ENCODE measurements around the gene SP3.
"Not testable (repeated sequence)": the region's sequence is repeated elsewhere in the genome, so short reads cannot be mapped to it uniquely, and the experiment has no call there.

The SP3 gene

GRCh38 chr2:173903601-173904394 lies 61.4 kb downstream of the SP3 start:
- H3K27me3 ChIP-seq (ENCODE audit: insufficient read depth, insufficient read length) = no peaks in the 10 kb centered on the region
- TF ChIP-seq ZNF274 (IDR thresholded peaks at IDR 0.05; ENCODE audit: low read depth, low read length) = no peak
- TF ChIP-seq SUZ12 (IDR thresholded peaks at IDR 0.05; ENCODE audit: extremely low read depth, insufficient read depth, insufficient read length) = no peak
- TF ChIP-seq YY1 (IDR thresholded peaks at IDR 0.05; ENCODE audit: insufficient read depth, insufficient read length) = no peak
- no peaks in the 10 kb centered on the region for H3K4me1 ChIP-seq (ENCODE audit: insufficient read depth, insufficient read length)
- H3K9me3 ChIP-seq (ENCODE audit: insufficient read depth, low read length) = no peaks in the 10 kb centered on the region
- DNase-seq (ENCODE audit: low read depth, low spot score) = no peak
- H3K4me3 ChIP-seq (ENCODE audit: insufficient read length, low read depth) = no peak overlapping the region
- H3K9ac ChIP-seq (ENCODE audit: insufficient read length, low read depth) = no peak overlapping the region
- H3K36me3 ChIP-seq (ENCODE audit: insufficient read depth, insufficient read length, low read length) = peaks cover 37% of the 10 kb centered on the region

DNA sequence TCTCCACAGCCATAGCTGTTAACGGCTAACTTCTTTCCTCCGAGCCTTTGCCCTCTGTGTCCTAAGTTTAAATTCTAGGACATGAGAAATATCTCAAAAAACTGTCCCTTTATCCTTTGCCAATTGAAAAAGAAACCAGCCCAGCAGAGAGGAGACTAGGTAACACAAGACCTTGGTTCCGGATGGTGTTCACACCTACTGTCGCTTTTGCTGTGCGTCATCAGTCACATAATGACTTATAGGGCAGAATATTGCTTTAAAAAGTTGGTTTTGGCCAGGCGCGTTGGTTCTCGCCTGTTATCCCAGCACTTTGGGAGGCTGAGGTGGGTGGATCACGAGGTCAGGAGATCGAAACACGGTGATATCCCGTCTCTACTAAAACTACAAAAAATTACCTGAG lies 66.2 kb downstream of the SP3 start:
- Histone ChIP-seq H3K4me1 (ENCODE audit: insufficient read depth, insufficient read length) (no peaks in the 10 kb centered on the region), H3K9me3 (ENCODE audit: insufficient read depth, low read length) (no peaks in the 10 kb centered on the region), H3K36me3 (ENCODE audit: insufficient read depth, insufficient read length, low read length) (no peaks in the 10 kb centered on the region), H3K9ac (ENCODE audit: insufficient read length, low read depth) (no peak overlapping the region), H3K27me3 (ENCODE audit: insufficient read depth, insufficient read length) (no peaks in the 10 kb centered on the region), H3K4me3 (ENCODE audit: insufficient read length, low read depth) (no peak overlapping the region)
- no peak for DNase-seq (ENCODE audit: low read depth, low spot score)
- no peak for TF ChIP-seq ZNF274 (IDR thresholded peaks at IDR 0.05; ENCODE audit: low read depth, low read length)
- TF ChIP-seq SUZ12 (IDR thresholded peaks at IDR 0.05; ENCODE audit: extremely low read depth, insufficient read depth, insufficient read length) = no peak
- no peak for TF ChIP-seq YY1 (IDR thresholded peaks at IDR 0.05; ENCODE audit: insufficient read depth, insufficient read length)

- no peaks in the 10 kb centered on the region for H3K36me3 ChIP-seq (ENCODE audit: insufficient read depth, insufficient read length, low read length)
- no peak for DNase-seq (ENCODE audit: low read depth, low spot score)
- H3K9ac ChIP-seq (ENCODE audit: insufficient read length, low read depth) = no peak overlapping the region
- no peaks in the 10 kb centered on the region for H3K27me3 ChIP-seq (ENCODE audit: insufficient read depth, insufficient read length)
- H3K9me3 ChIP-seq (ENCODE audit: insufficient read depth, low read length) = no peaks in the 10 kb centered on the region
- no peak overlapping the region for H3K4me3 ChIP-seq (ENCODE audit: insufficient read length, low read depth)
- no peaks in the 10 kb centered on the region for H3K4me1 ChIP-seq (ENCODE audit: insufficient read depth, insufficient read length)
- TF ChIP-seq SUZ12 (IDR thresholded peaks at IDR 0.05; ENCODE audit: extremely low read depth, insufficient read depth, insufficient read length) (no peak), ZNF274 (IDR thresholded peaks at IDR 0.05; ENCODE audit: low read depth, low read length) (no peak), YY1 (IDR thresholded peaks at IDR 0.05; ENCODE audit: insufficient read depth, insufficient read length) (no peak)
Measured at GRCh38 chr2:173898178-173898668, 67.0 kb downstream of the SP3 start.

DNA sequence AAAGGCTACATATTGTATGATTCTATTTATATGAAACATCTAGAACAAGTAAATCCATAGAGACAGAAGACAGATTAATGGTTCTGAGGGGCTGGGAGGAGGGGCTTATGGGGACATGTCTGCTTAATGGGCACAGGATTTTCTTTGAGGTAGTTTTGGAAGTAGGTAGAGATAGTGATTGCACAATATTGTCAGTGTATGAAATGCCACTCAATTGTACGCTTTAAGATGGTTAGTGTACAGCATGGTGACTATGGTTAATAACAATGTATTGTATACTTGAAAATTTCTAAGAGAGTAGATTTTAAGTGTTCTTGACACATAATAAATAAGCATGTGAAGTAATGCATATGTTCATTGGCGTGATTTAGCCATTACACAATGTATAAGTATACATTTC lies 68.4 kb downstream of the SP3 start:
- Histone ChIP-seq H3K36me3 (ENCODE audit: insufficient read depth, insufficient read length, low read length) (no peaks in the 10 kb centered on the region), H3K4me3 (ENCODE audit: insufficient read length, low read depth) (no peak overlapping the region), H3K27me3 (ENCODE audit: insufficient read depth, insufficient read length) (no peaks in the 10 kb centered on the region), H3K9me3 (ENCODE audit: insufficient read depth, low read length) (no peaks in the 10 kb centered on the region), H3K4me1 (ENCODE audit: insufficient read depth, insufficient read length) (no peaks in the 10 kb centered on the region), H3K9ac (ENCODE audit: insufficient read length, low read depth) (no peak overlapping the region)
- no peak for TF ChIP-seq ZNF274 (IDR thresholded peaks at IDR 0.05; ENCODE audit: low read depth, low read length)
- no peak for TF ChIP-seq SUZ12 (IDR thresholded peaks at IDR 0.05; ENCODE audit: extremely low read depth, insufficient read depth, insufficient read length)
- no peak for TF ChIP-seq YY1 (IDR thresholded peaks at IDR 0.05; ENCODE audit: insufficient read depth, insufficient read length)
- no peak for DNase-seq (ENCODE audit: low read depth, low spot score)

DNA sequence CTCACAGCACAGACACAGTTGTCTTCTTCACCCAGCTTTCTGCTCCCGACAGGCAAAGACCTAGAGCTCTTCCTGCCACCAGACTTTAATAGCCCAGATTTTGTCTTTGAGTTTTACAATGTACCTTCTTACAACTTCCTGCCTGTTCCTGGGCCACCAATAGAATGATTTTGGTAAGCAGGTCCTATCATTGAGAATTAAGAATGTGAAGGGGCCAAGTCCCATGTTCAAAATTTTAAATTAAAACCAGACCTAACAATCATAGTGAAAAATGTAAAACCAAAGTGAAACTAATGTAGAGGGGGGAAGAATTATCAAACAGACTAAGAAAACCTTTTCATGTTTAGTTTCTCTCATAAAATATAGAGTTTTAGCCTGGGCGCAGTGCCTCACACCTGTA lies 72.8 kb downstream of the SP3 start:
- Histone ChIP-seq H3K36me3 (ENCODE audit: insufficient read depth, insufficient read length, low read length) (no peaks in the 10 kb centered on the region), H3K4me3 (ENCODE audit: insufficient read length, low read depth) (no peak overlapping the region), H3K9me3 (ENCODE audit: insufficient read depth, low read length) (peaks cover 23% of the 10 kb centered on the region; the same call in 1 of the 2 replicates), H3K27me3 (ENCODE audit: insufficient read depth, insufficient read length) (no peaks in the 10 kb centered on the region), H3K9ac (ENCODE audit: insufficient read length, low read depth) (no peak overlapping the region), H3K4me1 (ENCODE audit: insufficient read depth, insufficient read length) (no peaks in the 10 kb centered on the region)
- TF ChIP-seq SUZ12 (IDR thresholded peaks at IDR 0.05; ENCODE audit: extremely low read depth, insufficient read depth, insufficient read length) (no peak), ZNF274 (IDR thresholded peaks at IDR 0.05; ENCODE audit: low read depth, low read length) (no peak), YY1 (IDR thresholded peaks at IDR 0.05; ENCODE audit: insufficient read depth, insufficient read length) (no peak)
- DNase-seq (ENCODE audit: low read depth, low spot score) = no peak

- Histone ChIP-seq H3K4me1 (ENCODE audit: insufficient read depth, insufficient read length) (no peaks in the 10 kb centered on the region), H3K4me3 (ENCODE audit: insufficient read length, low read depth) (no peak overlapping the region), H3K36me3 (ENCODE audit: insufficient read depth, insufficient read length, low read length) (no peaks in the 10 kb centered on the region), H3K9me3 (ENCODE audit: insufficient read depth, low read length) (peaks cover 23% of the 10 kb centered on the region; the same call in 1 of the 2 replicates), H3K27me3 (ENCODE audit: insufficient read depth, insufficient read length) (no peaks in the 10 kb centered on the region), H3K9ac (ENCODE audit: insufficient read length, low read depth) (no peak overlapping the region)
- DNase-seq (ENCODE audit: low read depth, low spot score) = no peak
- TF ChIP-seq SUZ12 (IDR thresholded peaks at IDR 0.05; ENCODE audit: extremely low read depth, insufficient read depth, insufficient read length) (no peak), YY1 (IDR thresholded peaks at IDR 0.05; ENCODE audit: insufficient read depth, insufficient read length) (no peak), ZNF274 (IDR thresholded peaks at IDR 0.05; ENCODE audit: low read depth, low read length) (no peak)
Measured at GRCh38 chr2:173891315-173892037, 73.7 kb downstream of the SP3 start.

GRCh38 chr2:173889464-173889863 lies 75.7 kb downstream of the SP3 start:
- H3K27me3 ChIP-seq (ENCODE audit: insufficient read depth, insufficient read length); H3K4me3 ChIP-seq (ENCODE audit: insufficient read length, low read depth): not testable (repeated sequence)
- H3K9me3 ChIP-seq (ENCODE audit: insufficient read depth, low read length) = peaks cover 23% of the 10 kb centered on the region; the same call in 1 of the 2 replicates

More at GRCh38 chr2:173889464-173889863, 75.7 kb downstream of the SP3 start:
- H3K4me1 ChIP-seq (ENCODE audit: insufficient read depth, insufficient read length); H3K9ac ChIP-seq (ENCODE audit: insufficient read length, low read depth); DNase-seq (ENCODE audit: low read depth, low spot score); H3K36me3 ChIP-seq (ENCODE audit: insufficient read depth, insufficient read length, low read length): not testable (repeated sequence)
